ENCODE data around the gene TIAM1.

The TIAM1 gene

GRCh38 chr21:31110430-31110829 is 233.6 kb downstream of the TIAM1 start:
- DNase-seq, result no peak
- Histone ChIP-seq H3K9ac (ENCODE audit: low read length) (no peak overlapping the region), H2BK120ac (ENCODE audit: insufficient read depth, low read length, poor library complexity) (no peak overlapping the region), H3K23ac (ENCODE audit: low read length) (no peak overlapping the region), H2AFZ (ENCODE audit: insufficient read depth, low read length, poor library complexity) (no peak overlapping the region), H3K36me3 (ENCODE audit: control insufficient read depth in 1 of 2, insufficient read depth in 2 of 2, low read length in 2 of 2) (no peaks in the 10 kb centered on the region), H3K4me1 (ENCODE audit: control insufficient read depth in 1 of 2, insufficient read depth in 2 of 2, low read length in 2 of 2) (peaks cover under 1 to 2% of the 10 kb centered on the region in 2 experiments), H3K79me2 (ENCODE audit: control insufficient read depth, insufficient read depth, low read length, poor library complexity) (no peaks in the 10 kb centered on the region), H3K4me3 (ENCODE audit: low read depth, low read length) (no peak overlapping the region), H2BK12ac (ENCODE audit: low read length) (no peak overlapping the region), H3K18ac (ENCODE audit: low read length) (no peak overlapping the region), H3K4me2 (ENCODE audit: low read length) (no peak overlapping the region), H4K12ac (ENCODE audit: low read depth, low read length) (no peak overlapping the region), H3K27ac (ENCODE audit: low read depth, low read length) (no peak overlapping the region), H3K9me3 (ENCODE audit: insufficient read depth, low read depth, low read length) (peaks cover 2% of the 10 kb centered on the region), H4K8ac (ENCODE audit: low read depth, low read length) (no peak overlapping the region), H3K79me1 (ENCODE audit: low read length) (no peaks in the 10 kb centered on the region), H3K4ac (ENCODE audit: low read depth, low read length) (no peak overlapping the region), H3K27me3 (ENCODE audit: insufficient read depth, low read length) (no peaks in the 10 kb centered on the region), H2BK5ac (ENCODE audit: low read depth, low read length, poor library complexity) (no peak overlapping the region), H2AK5ac (ENCODE audit: low read length) (no peak overlapping the region), H4K91ac (ENCODE audit: low read depth, low read length) (no peak overlapping the region), H3K14ac (ENCODE audit: low read length) (no peak overlapping the region)
- no CpG with 5 or more reads among the region's 4 CpGs for WGBS (ENCODE audit: extremely low coverage, insufficient coverage, insufficient read length)

DNA sequence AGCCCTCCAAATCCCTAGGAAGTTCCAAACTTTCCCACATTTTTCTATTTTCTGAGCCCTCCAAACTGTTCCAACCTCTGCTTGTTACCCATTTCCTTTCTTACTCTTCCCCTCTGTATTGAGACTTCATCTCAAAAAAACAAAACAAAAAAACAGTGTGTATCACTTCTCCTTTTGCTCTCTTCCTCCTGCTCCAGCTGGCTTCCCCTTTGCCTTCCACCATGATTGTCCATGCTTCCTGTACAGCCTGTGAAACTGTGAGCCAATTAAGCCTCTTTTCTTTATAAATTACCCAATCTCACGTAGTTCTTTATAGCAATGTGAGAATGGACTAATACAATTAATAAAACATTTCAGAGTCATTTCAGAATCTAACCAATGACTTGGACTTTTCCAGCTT is 236.2 kb downstream of the TIAM1 start:
- H3K79me2 ChIP-seq (ENCODE audit: control insufficient read depth, insufficient read depth, low read length, poor library complexity), result no peaks in the 10 kb centered on the region
- no peak overlapping the region for H2BK120ac ChIP-seq (ENCODE audit: insufficient read depth, low read length, poor library complexity)
- H3K23ac ChIP-seq (ENCODE audit: low read length), result no peak overlapping the region
- no peak for DNase-seq
- no peak overlapping the region for H2BK12ac ChIP-seq (ENCODE audit: low read length)
- H3K9me3 ChIP-seq (ENCODE audit: insufficient read depth, low read depth, low read length), result peaks cover 2% of the 10 kb centered on the region
- no CpG with 5 or more reads among the region's 1 CpG for WGBS (ENCODE audit: extremely low coverage, insufficient coverage, insufficient read length)
- no peak overlapping the region for H3K18ac ChIP-seq (ENCODE audit: low read length)
- no peak overlapping the region for H4K8ac ChIP-seq (ENCODE audit: low read depth, low read length)
- H2BK5ac ChIP-seq (ENCODE audit: low read depth, low read length, poor library complexity), result no peak overlapping the region
- no peaks in the 10 kb centered on the region for H3K27me3 ChIP-seq (ENCODE audit: insufficient read depth, low read length)
- no peak overlapping the region for H3K27ac ChIP-seq (ENCODE audit: low read depth, low read length)
- H3K4me1 ChIP-seq (ENCODE audit: control insufficient read depth in 1 of 2, insufficient read depth in 2 of 2, low read length in 2 of 2), result no peaks in the 10 kb centered on the region
- no peak overlapping the region for H3K4me3 ChIP-seq (ENCODE audit: low read depth, low read length)
- H4K91ac ChIP-seq (ENCODE audit: low read depth, low read length), result no peak overlapping the region
- no peaks in the 10 kb centered on the region for H3K79me1 ChIP-seq (ENCODE audit: low read length)
- no peak overlapping the region for H3K4me2 ChIP-seq (ENCODE audit: low read length)
- H4K12ac ChIP-seq (ENCODE audit: low read depth, low read length), result no peak overlapping the region
- no peak overlapping the region for H3K14ac ChIP-seq (ENCODE audit: low read length)
- H2AFZ ChIP-seq (ENCODE audit: insufficient read depth, low read length, poor library complexity), result no peak overlapping the region
- H3K36me3 ChIP-seq (ENCODE audit: control insufficient read depth in 1 of 2, insufficient read depth in 2 of 2, low read length in 2 of 2), result no peaks in the 10 kb centered on the region
- H2AK5ac ChIP-seq (ENCODE audit: low read length), result no peak overlapping the region
- H3K9ac ChIP-seq (ENCODE audit: low read length), result no peak overlapping the region
- H3K4ac ChIP-seq (ENCODE audit: low read depth, low read length), result no peak overlapping the region

DNA sequence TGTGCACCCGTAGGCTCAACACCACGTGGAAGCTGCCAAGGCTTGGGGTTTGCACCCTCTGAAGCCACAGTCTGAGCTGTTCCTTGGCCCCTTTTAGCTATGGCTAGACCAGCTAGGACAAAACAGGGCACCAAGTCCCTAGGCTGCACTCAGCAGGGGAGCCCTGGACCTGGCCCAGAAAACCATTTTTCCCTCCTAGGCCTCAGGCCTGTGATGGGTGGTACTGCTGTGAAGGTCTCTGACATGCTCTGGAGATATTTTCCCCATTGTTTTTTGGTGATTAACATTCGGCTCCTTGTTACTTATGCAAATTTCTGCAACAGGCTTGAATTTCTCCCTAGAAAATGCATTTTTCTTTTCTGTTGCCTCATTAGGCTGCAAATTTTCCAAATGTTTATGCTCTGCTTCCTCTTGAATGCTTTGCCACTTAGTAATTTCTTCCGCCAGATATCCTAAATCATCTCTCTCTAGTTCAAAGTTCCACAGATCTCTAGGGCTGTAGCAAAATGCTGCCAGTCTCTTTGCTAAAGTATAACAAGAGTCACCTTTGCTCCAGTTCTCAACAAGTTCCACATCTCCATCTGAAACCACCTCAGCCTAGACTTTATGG is 236.8 kb downstream of the TIAM1 start:
- Histone ChIP-seq H2BK12ac (ENCODE audit: low read length) (no peak overlapping the region), H3K27ac (ENCODE audit: low read depth, low read length) (no peak overlapping the region), H4K91ac (ENCODE audit: low read depth, low read length) (no peak overlapping the region), H2BK120ac (ENCODE audit: insufficient read depth, low read length, poor library complexity) (no peak overlapping the region), H3K4ac (ENCODE audit: low read depth, low read length) (no peak overlapping the region), H3K18ac (ENCODE audit: low read length) (no peak overlapping the region), H3K79me1 (ENCODE audit: low read length) (no peaks in the 10 kb centered on the region), H2AK5ac (ENCODE audit: low read length) (no peak overlapping the region), H3K14ac (ENCODE audit: low read length) (no peak overlapping the region), H3K9ac (ENCODE audit: low read length) (no peak overlapping the region), H3K4me1 (ENCODE audit: control insufficient read depth in 1 of 2, insufficient read depth in 2 of 2, low read length in 2 of 2) (no peaks in the 10 kb centered on the region), H3K4me2 (ENCODE audit: low read length) (no peak overlapping the region), H3K36me3 (ENCODE audit: control insufficient read depth in 1 of 2, insufficient read depth in 2 of 2, low read length in 2 of 2) (no peaks in the 10 kb centered on the region), H3K79me2 (ENCODE audit: control insufficient read depth, insufficient read depth, low read length, poor library complexity) (no peaks in the 10 kb centered on the region), H2BK5ac (ENCODE audit: low read depth, low read length, poor library complexity) (no peak overlapping the region), H4K12ac (ENCODE audit: low read depth, low read length) (no peak overlapping the region), H3K4me3 (ENCODE audit: low read depth, low read length) (no peak overlapping the region), H3K27me3 (ENCODE audit: insufficient read depth, low read length) (no peaks in the 10 kb centered on the region), H3K9me3 (ENCODE audit: insufficient read depth, low read depth, low read length) (peaks cover 2% of the 10 kb centered on the region), H4K8ac (ENCODE audit: low read depth, low read length) (no peak overlapping the region), H3K23ac (ENCODE audit: low read length) (no peak overlapping the region), H2AFZ (ENCODE audit: insufficient read depth, low read length, poor library complexity) (no peak overlapping the region)
- WGBS (ENCODE audit: extremely low coverage, insufficient coverage, insufficient read length), result no CpG with 5 or more reads among the region's 4 CpGs
- peak; percentile 9 to 73 for DNase-seq

DNA sequence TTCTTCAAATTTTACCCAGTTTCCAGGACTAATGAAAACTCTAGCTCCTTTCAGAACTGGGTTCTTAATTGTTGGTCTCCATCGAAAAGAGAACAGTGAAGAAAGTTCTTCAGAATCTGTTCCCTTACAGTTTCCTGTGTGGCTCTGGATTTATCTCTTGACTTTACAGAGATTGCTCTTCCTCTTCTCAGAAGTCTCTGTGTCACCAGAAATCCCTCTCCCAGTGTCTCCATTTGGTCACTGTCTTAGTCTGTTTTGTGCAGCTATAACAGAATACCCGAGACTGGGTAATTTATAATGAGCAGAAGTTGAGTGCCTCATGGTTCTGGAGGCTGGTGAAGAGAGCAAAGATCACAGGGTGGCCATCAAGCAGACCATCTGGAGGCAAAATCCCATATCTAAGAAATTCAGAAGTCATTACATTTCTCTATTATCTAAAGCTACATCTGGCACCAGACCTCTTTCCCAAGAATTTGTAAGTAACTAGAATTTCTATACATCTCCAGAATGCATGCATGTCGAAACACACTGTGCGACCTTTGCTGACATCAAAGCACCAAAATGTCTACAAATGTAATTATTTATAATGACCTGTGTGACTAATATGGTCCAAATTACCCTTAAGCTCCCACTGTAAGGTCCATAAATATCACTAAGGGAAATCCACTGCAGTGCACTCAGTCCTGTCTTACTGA is 240.3 kb downstream of the TIAM1 start:
- Histone ChIP-seq H3K9me3 (ENCODE audit: insufficient read depth, low read depth, low read length) (peaks cover 2% of the 10 kb centered on the region), H3K27me3 (ENCODE audit: insufficient read depth, low read length) (no peaks in the 10 kb centered on the region), H4K12ac (ENCODE audit: low read depth, low read length) (no peak overlapping the region), H2AK5ac (ENCODE audit: low read length) (no peak overlapping the region), H3K79me1 (ENCODE audit: low read length) (no peaks in the 10 kb centered on the region), H3K4me1 (ENCODE audit: control insufficient read depth in 1 of 2, insufficient read depth in 2 of 2, low read length in 2 of 2) (no peaks in the 10 kb centered on the region), H3K27ac (ENCODE audit: low read depth, low read length) (no peak overlapping the region), H3K14ac (ENCODE audit: low read length) (no peak overlapping the region), H4K8ac (ENCODE audit: low read depth, low read length) (no peak overlapping the region), H3K4me2 (ENCODE audit: low read length) (no peak overlapping the region), H3K4me3 (ENCODE audit: low read depth, low read length) (no peak overlapping the region), H3K36me3 (ENCODE audit: control insufficient read depth in 1 of 2, insufficient read depth in 2 of 2, low read length in 2 of 2) (no peaks in the 10 kb centered on the region), H3K23ac (ENCODE audit: low read length) (no peak overlapping the region), H3K79me2 (ENCODE audit: control insufficient read depth, insufficient read depth, low read length, poor library complexity) (no peaks in the 10 kb centered on the region), H2AFZ (ENCODE audit: insufficient read depth, low read length, poor library complexity) (no peak overlapping the region), H2BK12ac (ENCODE audit: low read length) (no peak overlapping the region), H3K18ac (ENCODE audit: low read length) (no peak overlapping the region), H4K91ac (ENCODE audit: low read depth, low read length) (no peak overlapping the region), H3K9ac (ENCODE audit: low read length) (no peak overlapping the region), H3K4ac (ENCODE audit: low read depth, low read length) (no peak overlapping the region), H2BK120ac (ENCODE audit: insufficient read depth, low read length, poor library complexity) (no peak overlapping the region), H2BK5ac (ENCODE audit: low read depth, low read length, poor library complexity) (no peak overlapping the region)
- peak; percentile 72 to 90 for DNase-seq
- WGBS (ENCODE audit: extremely low coverage, insufficient coverage, insufficient read length), result no CpG with 5 or more reads among the region's 4 CpGs

Data from trophoblast cell (in vitro differentiated cells and primary cell).